ACHN (cell line): ENCODE data around the gene UCN3.
A peak's percentile ranks its signal among the peaks of the same experiment; 100 is the strongest.

Source experiments
- DNase-seq: peaks from one replicate; pipeline ENCODE4 v3.0.0-alpha.2; 2015
- in situ Hi-C: cut with HindIII; loops from 2 replicates; pipeline ENCODE4 v1.10.0; 2017; ENCODE audit warnings: low sequenced_read_pairs, low pct_ligation_motif_present, low pct_unique_long_range_greater_than_20kb

The UCN3 gene

GRCh38 chr10:5364890-5365338 is at the start of gene UCN3:
Gene UCN3 (plus strand): TSS chr10:5364966. CDS start chr10:5373721, 8,755 bp downstream.
- no peak for DNase-seq
- in situ Hi-C loops = no loop called here

GRCh38 chr10:5317547-5318107 is 47.1 kb upstream of the UCN3 start:
- peak; percentile 76 for DNase-seq

GRCh38 chr10:5318148-5318547 is 46.6 kb upstream of the UCN3 start:
- in situ Hi-C loops = no loop called here
- DNase-seq = no peak

More at GRCh38 chr10:5317547-5318107, 47.1 kb upstream of the UCN3 start:
- in situ Hi-C loops = no loop called here

GRCh38 chr10:5319863-5320262 is 44.9 kb upstream of the UCN3 start:
- no peak for DNase-seq
- in situ Hi-C loops = no loop called here

GRCh38 chr10:5321273-5321672 is 43.5 kb upstream of the UCN3 start:
- no peak for DNase-seq
- in situ Hi-C loops = no loop called here

GRCh38 chr10:5323446-5323845 is 41.3 kb upstream of the UCN3 start:
- in situ Hi-C loops = no loop called here
- no peak for DNase-seq

- no peak for DNase-seq
- in situ Hi-C loops = no loop called here
Observed at GRCh38 chr10:5325076-5325475, 39.7 kb upstream of the UCN3 start.

- no peak for DNase-seq
- in situ Hi-C loops = no loop called here
Observed at GRCh38 chr10:5334196-5334880, 30.4 kb upstream of the UCN3 start.

- DNase-seq = no peak
- in situ Hi-C loops = no loop called here
Observed at GRCh38 chr10:5338010-5338409, 26.8 kb upstream of the UCN3 start.

GRCh38 chr10:5343092-5343491 is 21.7 kb upstream of the UCN3 start:
- DNase-seq = no peak
- in situ Hi-C loops = no loop called here

GRCh38 chr10:5343561-5343960 is 21.2 kb upstream of the UCN3 start:
- in situ Hi-C loops = no loop called here
- DNase-seq = no peak

GRCh38 chr10:5343979-5344378 is 20.8 kb upstream of the UCN3 start:
- DNase-seq = no peak
- in situ Hi-C loops = no loop called here

GRCh38 chr10:5344746-5345145 is 20.0 kb upstream of the UCN3 start:
- in situ Hi-C loops = no loop called here
- DNase-seq = no peak

- in situ Hi-C loops = no loop called here
- DNase-seq = no peak
Observed at GRCh38 chr10:5346881-5347280, 17.9 kb upstream of the UCN3 start.

- in situ Hi-C loops = no loop called here
- no peak for DNase-seq
Observed at GRCh38 chr10:5349362-5349761, 15.4 kb upstream of the UCN3 start.

GRCh38 chr10:5354068-5354467 is 10.7 kb upstream of the UCN3 start:
- in situ Hi-C loops = no loop called here
- DNase-seq = no peak

- DNase-seq = no peak
- in situ Hi-C loops = no loop called here
Observed at GRCh38 chr10:5355594-5356301, 9.0 kb upstream of the UCN3 start.

- DNase-seq = no peak
- in situ Hi-C loops = no loop called here
Observed at GRCh38 chr10:5356302-5356763, 8.4 kb upstream of the UCN3 start.

GRCh38 chr10:5360318-5360915 is 4.3 kb upstream of the UCN3 start:
- in situ Hi-C loops = no loop called here
- DNase-seq = no peak
